GM18499 (cell line): ENCODE measurements around the gene GAPDH.
"Not testable (repeated sequence)": the region's sequence is repeated elsewhere in the genome, so short reads cannot be mapped to it uniquely, and the experiment has no call there.

Source experiments
- ATAC-seq: cut with Tn5 transposase; IDR thresholded peaks from one replicate; pipeline ENCODE4 v1.9.1; 2021; ENCODE audit warnings: moderate number of reproducible peaks; ENCODE audit not compliant: insufficient read depth, unreplicated experiment

The GAPDH gene

GRCh38 chr12:6528539-6529235, 5.6 kb upstream of the GAPDH start:
- no peak for ATAC-seq

GRCh38 chr12:6529291-6529737, 5.0 kb upstream of the GAPDH start:
- ATAC-seq: no peak

- no peak for ATAC-seq
Measured at GRCh38 chr12:6530576-6531260, 3.6 kb upstream of the GAPDH start.

- ATAC-seq: peak; percentile 27
Measured at GRCh38 chr12:6532051-6532926, 2.0 kb upstream of the GAPDH start.

GRCh38 chr12:6532927-6533652, 1.2 kb upstream of the GAPDH start:
- ATAC-seq: no peak

- ATAC-seq: no peak
Measured at GRCh38 chr12:6533653-6533922, 729 bp upstream of the GAPDH start.

- no peak for ATAC-seq
Measured at GRCh38 chr12:6534695-6534944, 303 bp downstream of the GAPDH start.

- no peak for ATAC-seq
Measured at GRCh38 chr12:6534945-6535696, 804 bp downstream of the GAPDH start.

- no peak for ATAC-seq
Measured at GRCh38 chr12:6535697-6535946, 1.3 kb downstream of the GAPDH start.

GRCh38 chr12:6535960-6536847, 1.9 kb downstream of the GAPDH start:
- ATAC-seq: no peak

- ATAC-seq: no peak
Measured at GRCh38 chr12:6536894-6537579, 2.7 kb downstream of the GAPDH start.

GRCh38 chr12:6537580-6538419, 3.5 kb downstream of the GAPDH start:
- not testable (repeated sequence) for ATAC-seq

GRCh38 chr12:6538420-6539313, 4.3 kb downstream of the GAPDH start:
- ATAC-seq: no peak

- no peak for ATAC-seq
Measured at GRCh38 chr12:6539314-6539682, 5.0 kb downstream of the GAPDH start.

GRCh38 chr12:6539707-6540134, 5.4 kb downstream of the GAPDH start:
- ATAC-seq: no peak

GRCh38 chr12:6540181-6540877, 6.0 kb downstream of the GAPDH start:
- ATAC-seq: no peak
